ENCODE results near the gene ATXN2.
A peak's percentile ranks its signal among the peaks of the same experiment; 100 is the strongest.

ATXN2 gene

GRCh38 chr12:111451649-111452129 is 147.4 kb downstream of the ATXN2 start:
- DNase-seq (ENCODE audit: low spot score), result peak; percentile 46

- no peak for DNase-seq (ENCODE audit: low spot score)
Measured at GRCh38 chr12:111451232-111451631, 147.9 kb downstream of the ATXN2 start.

- DNase-seq (ENCODE audit: low spot score), result no peak
Measured at GRCh38 chr12:111450676-111451075, 148.4 kb downstream of the ATXN2 start.

GRCh38 chr12:111448846-111449790 is 150.0 kb downstream of the ATXN2 start:
- DNase-seq (ENCODE audit: low spot score), result no peak

GRCh38 chr12:111448266-111448830 is 150.8 kb downstream of the ATXN2 start:
- DNase-seq (ENCODE audit: low spot score), result no peak

- no peak for DNase-seq (ENCODE audit: low spot score)
Measured at GRCh38 chr12:111447571-111448265, 151.4 kb downstream of the ATXN2 start.

GRCh38 chr12:111446631-111447570 is 152.2 kb downstream of the ATXN2 start:
- no peak for DNase-seq (ENCODE audit: low spot score)

- DNase-seq (ENCODE audit: low spot score), result no peak
Measured at GRCh38 chr12:111445726-111446581, 153.2 kb downstream of the ATXN2 start.

- DNase-seq (ENCODE audit: low spot score), result no peak
Measured at GRCh38 chr12:111444925-111445725, 154.0 kb downstream of the ATXN2 start.

- no peak for DNase-seq (ENCODE audit: low spot score)
Measured at GRCh38 chr12:111444314-111444924, 154.7 kb downstream of the ATXN2 start.

- DNase-seq (ENCODE audit: low spot score), result no peak
Measured at GRCh38 chr12:111443586-111443985, 155.5 kb downstream of the ATXN2 start.

- DNase-seq (ENCODE audit: low spot score), result no peak
Measured at GRCh38 chr12:111443086-111443485, 156.0 kb downstream of the ATXN2 start.

GRCh38 chr12:111442301-111443045 is 156.6 kb downstream of the ATXN2 start:
- DNase-seq (ENCODE audit: low spot score), result no peak

- no peak for DNase-seq (ENCODE audit: low spot score)
Measured at GRCh38 chr12:111441107-111441928, 157.8 kb downstream of the ATXN2 start.

- DNase-seq (ENCODE audit: low spot score), result no peak
Measured at GRCh38 chr12:111440631-111441030, 158.5 kb downstream of the ATXN2 start.

- DNase-seq (ENCODE audit: low spot score), result no peak
Measured at GRCh38 chr12:111440152-111440551, 159.0 kb downstream of the ATXN2 start.

- no peak for DNase-seq (ENCODE audit: low spot score)
Measured at GRCh38 chr12:111439657-111440151, 159.4 kb downstream of the ATXN2 start.

Data from HuH-7.5 (cell line).